CD4-positive, alpha-beta T cell treated with Interleukin-12 subunit alpha and Interleukin-12 subunit beta, for 1 hour (primary cell): Measurements from ENCODE around the gene C1QTNF9.
"Not testable (repeated sequence)": the region's sequence is repeated elsewhere in the genome, so short reads cannot be mapped to it uniquely, and the experiment has no call there.

ENCODE experiments used
- DNase-seq: peaks from one replicate; pipeline ENCODE4 v3.0.0-alpha.2; 2020

The C1QTNF9 gene

GRCh38 chr13:24366315-24366714 is 56.9 kb downstream of the C1QTNF9 start:
- not testable (repeated sequence) for DNase-seq

DNA sequence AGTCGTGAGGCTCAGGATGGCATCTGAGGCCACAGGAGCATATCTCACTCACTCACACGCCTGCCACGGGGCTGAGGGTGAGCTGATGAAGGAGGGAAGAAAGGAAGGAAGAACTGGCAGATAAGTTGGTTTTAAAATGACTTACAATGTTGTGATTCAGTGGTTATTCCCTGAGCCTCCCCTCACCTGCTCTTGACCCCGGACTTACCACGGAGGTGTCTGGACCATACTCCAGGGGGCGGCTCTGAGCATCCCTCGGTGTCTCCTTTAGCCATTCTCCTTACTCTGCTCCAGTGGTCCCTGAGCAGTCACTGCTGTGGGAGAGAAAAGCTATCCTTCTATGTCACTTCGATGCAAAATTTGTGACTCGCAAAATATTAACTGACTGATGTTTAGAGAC is 61.9 kb downstream of the C1QTNF9 start:
- not testable (repeated sequence) for DNase-seq
